Thyroid gland (tissue), 4 donors: ENCODE data around the gene UBTD1. TPM values are rescaled to one million over a fixed set of nuclear protein-coding genes. Genes with fewer than 3 reads are reported as not detected.

Experiments
- DNase-seq, 2 donors: peaks; one replicate each; pipeline ENCODE4 v3.0.0-alpha.2; 2019
- H3K27ac ChIP-seq, 3 donors: fragments of 200-600 bp; sonication (generic); 1 replicate in 2 of 3; 2 replicates in 1 of 3; pipeline ENCODE4 v1.5.1; 2016 to 2019; ENCODE audit warnings: mild to moderate bottlenecking in 1 of 3, moderate library complexity in 1 of 3
- H3K27me3 ChIP-seq: fragments of 200-600 bp; sonication (generic); one replicate; pipeline ENCODE4 v1.5.1; 2019
- H3K36me3 ChIP-seq, 2 donors: fragments of 200-600 bp; sonication (generic); one replicate each; pipeline ENCODE4 v1.5.1; 2016 to 2019
- H3K4me1 ChIP-seq, 2 donors: fragments of 200-600 bp; sonication (generic); one replicate each; pipeline ENCODE4 v1.5.1; 2017 to 2019
- H3K4me3 ChIP-seq, 3 donors: fragments of 200-600 bp; sonication (generic); replicated peaks in 1 of 3; 1 replicate in 2 of 3; 2 replicates in 1 of 3; pipeline ENCODE4 v1.5.1; 2016; ENCODE audit warnings: mild to moderate bottlenecking in 1 of 3
- H3K9me3 ChIP-seq: fragments of 200-600 bp; sonication (generic); one replicate; pipeline ENCODE4 v1.5.1; 2017
- POLR2A ChIP-seq, 2 donors: fragments of 450-650 bp; IDR thresholded peaks; one replicate each; pipeline ENCODE4 v1.6.1; 2017; ENCODE audit warnings: antibody characterized with exemption in 2 of 2, mild to moderate bottlenecking in 2 of 2, moderate library complexity in 1 of 2
- WGBS, 2 donors: methylation state at CpG; one replicate each; pipeline ENCODE4 v1.1.5; 2017; 5-methylcytosine and 5-hydroxymethylcytosine counted together
- intact Hi-C: fragments of 100-400 bp; cut with DNase I; formaldehyde crosslinking; loops from one replicate; pipeline ENCODE4 v1.15.1; 2023
- total RNA-seq, 4 donors: library from RNA; depleted of rRNA; stranded (reverse); fragments of >200 nt; gene quantifications; one replicate each; pipeline ENCODE4 v1.2.3, GENCODE V29; 2016
- TF ChIP-seq, protein P1 (sequence below), 6 experiments: fragments of 200-600 bp in 3 of 6; fragments of 450-650 bp in 3 of 6; sonication (generic) in 3 of 6; IDR thresholded peaks; one replicate each; pipeline ENCODE4 v1.5.1; 2016 to 2019; ENCODE audit warnings: antibody characterized with exemption in 6 of 6, mild to moderate bottlenecking in 2 of 6, inconsistent platforms in 1 of 6, moderate library complexity in 1 of 6

UBTD1 gene
- total RNA-seq, 4 donors from 2014 or later = 7.8 to 27.8 (median 20.0) TPM

DNA sequence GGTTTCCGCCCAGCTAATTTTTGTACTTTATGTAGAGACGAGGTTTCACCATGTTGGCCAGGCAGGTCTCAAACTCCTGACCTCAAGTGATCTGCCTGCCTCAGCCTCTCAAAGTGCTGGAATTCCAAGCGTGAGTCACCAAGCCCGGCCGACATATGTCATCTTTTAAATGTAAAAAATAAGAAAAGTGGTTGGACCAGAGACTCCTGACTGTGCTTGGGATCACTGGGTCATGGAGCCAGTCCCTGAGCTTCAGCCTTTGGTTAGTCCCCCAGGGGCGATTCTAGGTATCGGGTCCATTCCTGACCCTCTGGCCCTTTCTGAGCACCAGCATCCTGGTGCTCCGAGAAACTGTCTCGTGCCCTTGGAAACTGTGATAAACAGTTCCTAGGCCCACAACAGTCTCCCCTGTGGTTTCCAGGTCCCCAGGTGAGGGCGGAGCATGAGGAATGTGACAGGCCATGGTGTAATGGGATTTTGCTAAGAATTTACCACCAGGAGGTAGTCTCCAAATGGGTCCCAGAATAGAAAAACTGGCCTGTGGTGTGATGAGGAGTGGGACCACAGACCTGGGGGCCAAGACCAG is 32.8 kb downstream of the UBTD1 start:
- no peak overlapping the region for H3K27ac ChIP-seq
- TF ChIP-seq, protein P1, sequence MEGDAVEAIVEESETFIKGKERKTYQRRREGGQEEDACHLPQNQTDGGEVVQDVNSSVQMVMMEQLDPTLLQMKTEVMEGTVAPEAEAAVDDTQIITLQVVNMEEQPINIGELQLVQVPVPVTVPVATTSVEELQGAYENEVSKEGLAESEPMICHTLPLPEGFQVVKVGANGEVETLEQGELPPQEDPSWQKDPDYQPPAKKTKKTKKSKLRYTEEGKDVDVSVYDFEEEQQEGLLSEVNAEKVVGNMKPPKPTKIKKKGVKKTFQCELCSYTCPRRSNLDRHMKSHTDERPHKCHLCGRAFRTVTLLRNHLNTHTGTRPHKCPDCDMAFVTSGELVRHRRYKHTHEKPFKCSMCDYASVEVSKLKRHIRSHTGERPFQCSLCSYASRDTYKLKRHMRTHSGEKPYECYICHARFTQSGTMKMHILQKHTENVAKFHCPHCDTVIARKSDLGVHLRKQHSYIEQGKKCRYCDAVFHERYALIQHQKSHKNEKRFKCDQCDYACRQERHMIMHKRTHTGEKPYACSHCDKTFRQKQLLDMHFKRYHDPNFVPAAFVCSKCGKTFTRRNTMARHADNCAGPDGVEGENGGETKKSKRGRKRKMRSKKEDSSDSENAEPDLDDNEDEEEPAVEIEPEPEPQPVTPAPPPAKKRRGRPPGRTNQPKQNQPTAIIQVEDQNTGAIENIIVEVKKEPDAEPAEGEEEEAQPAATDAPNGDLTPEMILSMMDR (IDR thresholded peaks at IDR 0.05) = no peak
- no peak for TF ChIP-seq POLR2A (IDR thresholded peaks at IDR 0.05)
- no peak for DNase-seq
- H3K36me3 ChIP-seq = no peaks in the 10 kb centered on the region
- no peaks in the 10 kb centered on the region for H3K27me3 ChIP-seq
- intact Hi-C loops = no loop called here
- H3K4me1 ChIP-seq = peaks cover 0 to 10% of the 10 kb centered on the region in 2 donors
- no peak overlapping the region for H3K4me3 ChIP-seq
- 89 to 94% methylated on average over 9 to 10 of the region's 10 CpGs for WGBS, 2 donors
- no peaks in the 10 kb centered on the region for H3K9me3 ChIP-seq

GRCh38 chr10:97532935-97533671 is 34.4 kb downstream of the UBTD1 start:
- intact Hi-C loops = no loop called here
- no peak for DNase-seq
- peaks cover 0 to 4% of the 10 kb centered on the region in 2 donors for H3K4me1 ChIP-seq
- TF ChIP-seq POLR2A (IDR thresholded peaks at IDR 0.05) = no peak
- TF ChIP-seq, protein P1 (IDR thresholded peaks at IDR 0.05) = no peak
- no peaks in the 10 kb centered on the region for H3K9me3 ChIP-seq
- H3K36me3 ChIP-seq = no peaks in the 10 kb centered on the region
- no peak overlapping the region for H3K27ac ChIP-seq
- no peak overlapping the region for H3K4me3 ChIP-seq
- no peaks in the 10 kb centered on the region for H3K27me3 ChIP-seq
- 72 to 79% methylated on average over 8 to 12 of the region's 12 CpGs for WGBS, 2 donors

- no peaks in the 10 kb centered on the region for H3K9me3 ChIP-seq
- TF ChIP-seq, protein P1 (IDR thresholded peaks at IDR 0.05) = no peak
- TF ChIP-seq POLR2A (IDR thresholded peaks at IDR 0.05) = no peak
- intact Hi-C loops = no loop called here
- H3K27me3 ChIP-seq = no peaks in the 10 kb centered on the region
- 79 to 80% methylated on average over 6 of the region's 6 CpGs for WGBS, 2 donors
- H3K4me3 ChIP-seq = no peak overlapping the region
- H3K4me1 ChIP-seq = peaks cover 4 to 10% of the 10 kb centered on the region in 2 donors
- no peak overlapping the region for H3K27ac ChIP-seq
- DNase-seq = no peak
- no peaks in the 10 kb centered on the region for H3K36me3 ChIP-seq
Observed at GRCh38 chr10:97533888-97534287, 35.2 kb downstream of the UBTD1 start.

- WGBS, 2 donors = 90 to 100% methylated on average over 6 of the region's 6 CpGs
- intact Hi-C loops = no loop called here
- H3K27me3 ChIP-seq = no peaks in the 10 kb centered on the region
- H3K4me3 ChIP-seq = no peak overlapping the region
- H3K27ac ChIP-seq = no peak overlapping the region
- no peaks in the 10 kb centered on the region for H3K36me3 ChIP-seq
- H3K4me1 ChIP-seq = peaks cover 9 to 17% of the 10 kb centered on the region in 2 donors
- peak in 1 of 2 donors; percentile 20 for DNase-seq
- no peaks in the 10 kb centered on the region for H3K9me3 ChIP-seq
- TF ChIP-seq, protein P1 (IDR thresholded peaks at IDR 0.05) = peak in 1 of 6 experiments; percentile 32
- no peak for TF ChIP-seq POLR2A (IDR thresholded peaks at IDR 0.05)
Observed at GRCh38 chr10:97534746-97535367, 36.1 kb downstream of the UBTD1 start.
